ENCODE results near the gene HACE1.
"Not testable (repeated sequence)": the region's sequence is repeated elsewhere in the genome, so short reads cannot be mapped to it uniquely, and the experiment has no call there.

The HACE1 gene

DNA sequence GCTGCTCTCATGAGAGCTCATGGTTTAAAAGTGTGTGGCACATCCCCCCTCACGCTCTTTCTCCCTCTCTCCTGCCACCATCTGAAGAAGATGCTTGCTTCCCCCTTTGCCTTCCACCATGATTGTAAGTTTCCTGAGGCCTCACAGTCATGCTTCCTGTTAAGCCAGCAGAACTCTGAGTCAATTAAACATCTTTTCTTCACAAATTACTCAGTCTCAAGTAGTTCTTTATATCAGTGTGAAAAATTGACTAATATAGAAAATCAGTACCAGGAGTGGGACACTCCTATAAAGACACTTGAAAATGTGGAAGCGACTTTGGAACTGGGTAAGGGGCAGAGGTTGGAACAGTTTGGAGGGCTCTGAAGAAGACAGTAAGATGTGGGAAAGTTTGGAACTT lies 45.0 kb downstream of the HACE1 start:
- Histone ChIP-seq H3K36me3 (ENCODE audit: insufficient read depth) (no peaks in the 10 kb centered on the region), H3K27me3 (ENCODE audit: insufficient read depth, low read depth) (no peaks in the 10 kb centered on the region), H3K4me1 (ENCODE audit: low read depth, poor library complexity, severe bottlenecking) (no peaks in the 10 kb centered on the region), H4K20me1 (ENCODE audit: insufficient read depth) (no peaks in the 10 kb centered on the region), H3K79me2 (ENCODE audit: insufficient read depth, low read depth) (no peaks in the 10 kb centered on the region), H3K27ac (no peak overlapping the region), H3K4me2 (no peak overlapping the region), H3K9ac (no peak overlapping the region), H2AFZ (ENCODE audit: low read depth) (no peak overlapping the region), H3K4me3 (IDR thresholded peaks at IDR 0.05; ENCODE audit: insufficient read depth, low read depth, low read length) (no peak overlapping the region)
- TF ChIP-seq, protein P1, sequence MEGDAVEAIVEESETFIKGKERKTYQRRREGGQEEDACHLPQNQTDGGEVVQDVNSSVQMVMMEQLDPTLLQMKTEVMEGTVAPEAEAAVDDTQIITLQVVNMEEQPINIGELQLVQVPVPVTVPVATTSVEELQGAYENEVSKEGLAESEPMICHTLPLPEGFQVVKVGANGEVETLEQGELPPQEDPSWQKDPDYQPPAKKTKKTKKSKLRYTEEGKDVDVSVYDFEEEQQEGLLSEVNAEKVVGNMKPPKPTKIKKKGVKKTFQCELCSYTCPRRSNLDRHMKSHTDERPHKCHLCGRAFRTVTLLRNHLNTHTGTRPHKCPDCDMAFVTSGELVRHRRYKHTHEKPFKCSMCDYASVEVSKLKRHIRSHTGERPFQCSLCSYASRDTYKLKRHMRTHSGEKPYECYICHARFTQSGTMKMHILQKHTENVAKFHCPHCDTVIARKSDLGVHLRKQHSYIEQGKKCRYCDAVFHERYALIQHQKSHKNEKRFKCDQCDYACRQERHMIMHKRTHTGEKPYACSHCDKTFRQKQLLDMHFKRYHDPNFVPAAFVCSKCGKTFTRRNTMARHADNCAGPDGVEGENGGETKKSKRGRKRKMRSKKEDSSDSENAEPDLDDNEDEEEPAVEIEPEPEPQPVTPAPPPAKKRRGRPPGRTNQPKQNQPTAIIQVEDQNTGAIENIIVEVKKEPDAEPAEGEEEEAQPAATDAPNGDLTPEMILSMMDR (conservative IDR thresholded peaks at IDR 0.05; ENCODE audit: low read depth, low read length): no peak

DNA sequence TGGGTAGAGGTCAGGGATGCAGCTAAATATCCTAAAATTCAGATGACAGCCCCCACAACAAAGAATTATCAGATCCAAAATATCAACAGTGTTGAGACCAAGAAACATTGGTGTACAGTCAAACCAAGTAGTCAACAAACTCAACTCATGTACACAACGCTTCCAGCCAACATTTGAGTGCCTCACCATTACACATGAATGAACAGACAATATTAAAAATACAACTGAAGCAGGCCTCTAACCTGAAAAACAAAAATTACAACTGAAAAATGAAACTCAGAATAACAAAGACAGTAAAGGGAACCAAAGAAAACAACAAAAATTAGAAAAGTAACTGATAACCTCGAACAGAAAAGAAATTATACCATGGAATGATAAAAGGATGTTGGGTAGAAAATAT lies 46.2 kb downstream of the HACE1 start:
- TF ChIP-seq, protein P1 (conservative IDR thresholded peaks at IDR 0.05; ENCODE audit: low read depth, low read length): no peak
- H3K79me2 ChIP-seq (ENCODE audit: insufficient read depth, low read depth): no peaks in the 10 kb centered on the region
- H3K27ac ChIP-seq: no peak overlapping the region

DNA sequence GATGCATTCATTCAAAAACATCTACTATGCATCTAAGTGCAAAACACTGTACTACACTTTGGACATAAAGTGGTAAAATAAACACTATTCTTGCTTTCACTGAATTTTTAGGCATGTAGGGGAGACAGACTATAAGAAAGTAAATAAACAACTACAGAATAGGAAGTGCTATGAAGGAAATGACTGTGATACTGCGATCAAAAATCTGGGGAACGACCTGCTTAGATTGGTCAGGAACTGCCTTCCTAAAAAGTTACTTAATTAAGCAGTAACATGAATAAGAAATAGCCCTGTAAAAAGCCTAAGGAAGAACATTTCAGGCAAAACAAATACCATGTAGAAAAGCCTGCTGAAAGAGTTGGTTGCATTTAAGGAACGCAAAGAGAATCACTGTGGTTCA lies 50.6 kb downstream of the HACE1 start:
- Histone ChIP-seq H3K79me2 (ENCODE audit: insufficient read depth, low read depth) (no peaks in the 10 kb centered on the region), H3K4me2 (no peak overlapping the region), H3K27ac (no peak overlapping the region), H3K4me3 (IDR thresholded peaks at IDR 0.05; ENCODE audit: insufficient read depth, low read depth, low read length) (no peak overlapping the region), H3K9ac (no peak overlapping the region), H4K20me1 (ENCODE audit: insufficient read depth) (no peaks in the 10 kb centered on the region), H2AFZ (ENCODE audit: low read depth) (no peak overlapping the region), H3K27me3 (ENCODE audit: insufficient read depth, low read depth) (no peaks in the 10 kb centered on the region), H3K4me1 (ENCODE audit: low read depth, poor library complexity, severe bottlenecking) (no peaks in the 10 kb centered on the region), H3K36me3 (ENCODE audit: insufficient read depth) (no peaks in the 10 kb centered on the region)
- TF ChIP-seq, protein P1 (conservative IDR thresholded peaks at IDR 0.05; ENCODE audit: low read depth, low read length): no peak

More for the DNA sequence above, 46.2 kb downstream of the HACE1 start:
- H3K36me3 ChIP-seq (ENCODE audit: insufficient read depth): no peaks in the 10 kb centered on the region
- no peaks in the 10 kb centered on the region for H3K27me3 ChIP-seq (ENCODE audit: insufficient read depth, low read depth)
- H2AFZ ChIP-seq (ENCODE audit: low read depth): no peak overlapping the region
- no peak overlapping the region for H3K4me3 ChIP-seq (IDR thresholded peaks at IDR 0.05; ENCODE audit: insufficient read depth, low read depth, low read length)
- H3K4me2 ChIP-seq: no peak overlapping the region
- H3K4me1 ChIP-seq (ENCODE audit: low read depth, poor library complexity, severe bottlenecking): no peaks in the 10 kb centered on the region
- H3K9ac ChIP-seq: no peak overlapping the region
- H4K20me1 ChIP-seq (ENCODE audit: insufficient read depth): no peaks in the 10 kb centered on the region

DNA sequence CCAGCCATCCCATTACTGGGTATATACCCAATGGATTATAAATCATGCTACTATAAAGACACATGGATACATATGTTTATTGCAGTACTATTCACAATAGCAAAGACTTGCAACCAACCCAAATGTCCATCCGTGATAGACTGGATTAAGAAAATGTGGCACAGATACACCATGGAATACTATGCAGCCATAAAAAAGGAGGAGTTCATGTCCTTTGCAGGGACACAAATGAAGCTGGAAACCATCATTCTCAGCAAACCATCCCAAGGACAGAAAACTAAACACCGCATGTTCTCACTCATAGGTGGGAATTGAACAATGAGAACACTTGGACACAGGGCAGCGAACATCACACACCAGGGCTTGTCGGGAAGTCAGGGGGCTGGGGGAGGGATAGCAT lies 54.4 kb downstream of the HACE1 start:
- H3K4me2 ChIP-seq; H2AFZ ChIP-seq (ENCODE audit: low read depth); H3K4me3 ChIP-seq (IDR thresholded peaks at IDR 0.05; ENCODE audit: insufficient read depth, low read depth, low read length); H3K27me3 ChIP-seq (ENCODE audit: insufficient read depth, low read depth); H3K27ac ChIP-seq; H3K36me3 ChIP-seq (ENCODE audit: insufficient read depth); H3K79me2 ChIP-seq (ENCODE audit: insufficient read depth, low read depth); H3K4me1 ChIP-seq (ENCODE audit: low read depth, poor library complexity, severe bottlenecking); H4K20me1 ChIP-seq (ENCODE audit: insufficient read depth); H3K9ac ChIP-seq: not testable (repeated sequence)

DNA sequence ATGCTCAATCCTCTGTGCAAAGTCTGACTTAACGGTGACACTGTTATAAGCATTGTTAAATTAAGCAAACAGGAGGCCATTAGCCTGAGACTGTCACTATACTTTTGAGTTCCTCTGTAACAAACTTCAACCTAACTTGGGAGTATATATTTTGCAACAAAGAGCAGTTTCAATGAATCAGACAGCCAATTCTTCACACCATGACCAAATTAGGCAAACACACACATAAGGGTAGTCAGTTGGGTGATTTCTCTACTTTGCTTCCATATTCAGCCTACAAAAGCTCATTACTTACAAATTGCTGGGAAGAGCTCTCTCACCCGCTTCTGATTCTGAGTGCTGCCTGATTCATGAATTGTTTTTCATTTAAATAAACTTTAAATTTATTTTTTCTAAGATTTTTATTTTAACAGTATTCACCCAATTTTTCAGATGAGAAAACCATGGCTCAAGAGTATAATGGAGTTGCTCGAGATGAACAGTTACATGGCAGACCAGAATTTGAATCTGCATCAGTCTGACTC lies 60.5 kb downstream of the HACE1 start:
- no peaks in the 10 kb centered on the region for H4K20me1 ChIP-seq (ENCODE audit: insufficient read depth)
- H3K4me2 ChIP-seq: no peak overlapping the region
- H3K36me3 ChIP-seq (ENCODE audit: insufficient read depth): no peaks in the 10 kb centered on the region
- H3K27ac ChIP-seq: no peak overlapping the region
- H3K27me3 ChIP-seq (ENCODE audit: insufficient read depth, low read depth): no peaks in the 10 kb centered on the region
- no peak overlapping the region for H3K9ac ChIP-seq
- peaks cover 11% of the 10 kb centered on the region for H3K4me1 ChIP-seq (ENCODE audit: low read depth, poor library complexity, severe bottlenecking)
- H3K4me3 ChIP-seq (IDR thresholded peaks at IDR 0.05; ENCODE audit: insufficient read depth, low read depth, low read length): no peak overlapping the region
- TF ChIP-seq, protein P1 (conservative IDR thresholded peaks at IDR 0.05; ENCODE audit: low read depth, low read length): no peak
- no peak overlapping the region for H2AFZ ChIP-seq (ENCODE audit: low read depth)
- no peaks in the 10 kb centered on the region for H3K79me2 ChIP-seq (ENCODE audit: insufficient read depth, low read depth)
